ENCODE measurements around the gene IL3. TPM values are rescaled to one million over a fixed set of nuclear protein-coding genes. Genes with fewer than 3 reads are reported as not detected.

Gene IL3, protein sequence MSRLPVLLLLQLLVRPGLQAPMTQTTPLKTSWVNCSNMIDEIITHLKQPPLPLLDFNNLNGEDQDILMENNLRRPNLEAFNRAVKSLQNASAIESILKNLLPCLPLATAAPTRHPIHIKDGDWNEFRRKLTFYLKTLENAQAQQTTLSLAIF
- polyA plus RNA-seq, result not detected

DNA sequence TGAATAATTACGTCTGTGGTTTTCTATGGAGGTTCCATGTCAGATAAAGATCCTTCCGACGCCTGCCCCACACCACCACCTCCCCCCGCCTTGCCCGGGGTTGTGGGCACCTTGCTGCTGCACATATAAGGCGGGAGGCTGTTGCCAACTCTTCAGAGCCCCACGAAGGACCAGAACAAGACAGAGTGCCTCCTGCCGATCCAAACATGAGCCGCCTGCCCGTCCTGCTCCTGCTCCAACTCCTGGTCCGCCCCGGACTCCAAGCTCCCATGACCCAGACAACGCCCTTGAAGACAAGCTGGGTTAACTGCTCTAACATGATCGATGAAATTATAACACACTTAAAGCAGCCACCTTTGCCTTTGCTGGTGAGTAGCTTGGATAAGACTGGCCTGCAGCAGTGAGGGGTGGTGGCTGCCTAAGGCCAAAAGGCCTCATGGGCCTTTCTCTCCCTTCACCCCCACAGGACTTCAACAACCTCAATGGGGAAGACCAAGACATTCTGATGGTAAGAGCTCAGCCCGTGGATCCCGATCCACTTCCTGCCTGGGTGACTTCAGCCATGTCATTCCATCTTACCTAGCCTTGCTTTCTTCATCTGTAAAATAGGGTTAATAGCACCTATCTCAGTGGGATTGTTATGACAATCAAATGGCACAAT is at the start of gene IL3:
Gene IL3, plus strand, starts transcription at position 155 of the 661 bp plus-strand sequence. Its CDS starts 52 bp downstream, at position 207.
- Mint-ChIP-seq H3K4me3 (peak within 1 kb of the TSS in 1 of 4 donors; percentile 35), H3K27me3 (peaks cover 6% of the 10 kb centered on the region), H3K9me3 (no peaks in the 10 kb centered on the region), H3K36me3 (no peaks in the 10 kb centered on the region), H3K4me1 (peaks cover 2 to 18% (median 2%) of the 10 kb centered on the region in 3 donors), H3K27ac (no peak within 1 kb of the TSS)

- H3K27ac Mint-ChIP-seq, result peak overlapping the region in 1 of 3 donors; percentile 88
- no peaks in the 10 kb centered on the region for H3K9me3 Mint-ChIP-seq
- peaks cover 0 to 9% (median 4%) of the 10 kb centered on the region in 3 donors for H3K4me1 Mint-ChIP-seq
- no peaks in the 10 kb centered on the region for H3K36me3 Mint-ChIP-seq
- peak overlapping the region; percentile 24 to 88 (median 77) for H3K4me3 Mint-ChIP-seq
- peaks cover 45% of the 10 kb centered on the region for H3K27me3 Mint-ChIP-seq
These were observed 49.4 kb upstream of the IL3 start for GRCh38 chr5:132010989-132011621.

DNA sequence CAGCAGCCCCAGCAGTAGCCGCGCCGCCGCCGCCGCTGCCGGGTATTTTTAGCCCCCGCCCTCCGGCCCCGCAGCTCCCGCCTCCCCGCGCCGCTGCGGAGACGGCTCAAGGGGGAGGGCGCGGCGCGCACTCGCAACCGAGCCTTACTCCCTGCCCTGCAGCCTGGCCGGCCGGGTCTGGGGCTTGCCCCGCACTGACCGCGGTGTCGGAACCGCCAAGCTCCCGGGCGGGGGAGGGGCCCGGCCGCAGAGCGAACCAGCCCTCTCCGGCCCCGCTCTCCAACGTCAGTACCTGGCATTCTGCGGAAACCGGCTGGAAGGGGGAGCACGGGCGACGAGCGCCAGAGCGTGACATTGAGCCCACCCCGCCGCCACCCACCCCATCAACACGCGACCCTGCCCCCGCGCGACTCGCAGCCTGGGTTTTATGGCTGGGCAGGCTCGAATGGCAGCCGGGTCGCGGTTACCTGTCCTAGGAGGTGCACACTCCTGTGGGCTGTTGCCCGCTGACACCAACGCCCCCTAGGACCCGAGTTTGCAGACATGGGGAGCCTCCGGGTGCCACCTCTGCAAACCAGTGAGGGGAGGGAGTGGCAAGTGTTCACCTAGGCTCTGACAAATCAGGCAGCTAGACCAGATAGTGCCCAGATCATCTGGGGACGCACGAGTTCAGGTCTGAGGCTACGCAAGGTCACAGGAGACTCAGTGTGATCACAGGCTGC is 48.7 kb upstream of the IL3 start, which contains the start of gene ACSL6:
Gene ACSL6, minus strand, starts transcription at position 37 of the 722 bp plus-strand sequence. CDS start 105 bp downstream, outside the sequence.
- H3K36me3 Mint-ChIP-seq, result no peaks in the 10 kb centered on the region
- peak within 1 kb of the TSS in 1 of 3 donors; percentile 88 for H3K27ac Mint-ChIP-seq
- peaks cover 51% of the 10 kb centered on the region for H3K27me3 Mint-ChIP-seq
- peaks cover 4 to 9% (median 5%) of the 10 kb centered on the region in 3 donors for H3K4me1 Mint-ChIP-seq
- no peaks in the 10 kb centered on the region for H3K9me3 Mint-ChIP-seq
- peak within 1 kb of the TSS; percentile 60 to 88 (median 81) for H3K4me3 Mint-ChIP-seq

DNA sequence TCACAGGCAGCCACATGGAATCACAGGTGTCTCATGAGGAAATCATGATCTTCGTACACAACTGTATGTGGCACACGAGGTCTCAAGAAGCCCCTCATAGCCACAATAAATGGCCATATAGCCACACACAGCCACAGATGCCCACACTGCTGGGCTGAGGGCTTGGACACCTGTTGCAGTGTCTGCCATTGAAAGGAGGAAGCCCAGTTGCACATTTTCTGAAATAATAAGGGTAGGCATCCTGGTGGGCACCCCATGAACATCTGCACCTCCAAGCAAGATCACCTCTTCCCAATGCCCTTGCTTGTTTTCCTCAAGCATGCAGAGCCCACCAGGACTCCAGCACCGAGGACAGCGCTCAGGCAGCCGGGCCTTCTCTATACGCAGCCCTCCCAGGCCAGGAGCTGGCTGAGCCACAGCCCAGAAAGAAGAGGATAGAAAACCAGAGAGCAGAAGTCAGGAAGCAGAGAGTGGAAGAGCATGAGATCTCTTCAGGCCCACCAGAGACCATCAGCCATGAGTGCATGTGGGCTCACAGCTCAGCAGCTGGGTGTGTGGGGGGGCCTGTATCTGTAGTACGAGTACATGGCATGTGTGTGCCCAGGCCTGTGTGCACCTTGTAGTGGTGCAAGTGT is 48.0 kb upstream of the IL3 start:
- Mint-ChIP-seq H3K27me3 (peaks cover 57% of the 10 kb centered on the region), H3K27ac (no peak overlapping the region), H3K4me3 (peak overlapping the region; percentile 60 to 88 (median 76)), H3K36me3 (no peaks in the 10 kb centered on the region), H3K9me3 (no peaks in the 10 kb centered on the region), H3K4me1 (peaks cover 4 to 9% (median 6%) of the 10 kb centered on the region in 3 donors)

DNA sequence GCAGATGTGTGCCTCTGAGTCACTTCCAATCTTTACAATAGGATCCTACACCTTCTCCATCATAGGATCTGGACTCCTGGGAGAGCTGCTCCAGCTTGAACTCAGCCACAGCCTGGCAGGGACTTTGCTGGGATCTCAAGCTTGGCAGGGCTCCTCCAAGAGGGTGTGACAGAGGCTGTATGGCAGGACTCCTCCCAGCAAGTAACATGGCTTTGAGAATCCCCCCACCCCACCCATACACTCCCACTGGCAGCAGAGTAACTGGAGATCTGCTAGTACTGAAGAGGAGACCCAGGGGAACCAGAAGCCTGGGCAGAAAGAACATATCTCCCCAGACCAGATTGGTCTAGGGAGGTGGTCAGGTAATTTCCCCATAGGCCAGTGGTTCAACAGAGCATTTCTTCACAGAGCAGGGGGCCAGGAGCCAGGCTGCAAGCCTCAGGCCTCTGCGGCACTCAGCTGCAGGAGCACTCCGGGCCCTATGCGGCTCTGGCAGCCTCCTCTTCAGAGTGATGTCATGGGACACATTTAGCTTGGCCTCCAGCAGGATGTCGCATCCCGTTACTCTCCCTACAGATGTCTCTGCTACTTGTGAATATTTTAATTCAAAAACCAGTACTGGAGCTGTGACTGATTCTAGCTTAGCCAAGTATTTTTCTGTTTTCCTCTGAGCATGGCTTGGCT is 47.3 kb upstream of the IL3 start:
- peak overlapping the region in 2 of 4 donors; percentile 46 to 60 for H3K4me3 Mint-ChIP-seq
- no peak overlapping the region for H3K27ac Mint-ChIP-seq
- H3K4me1 Mint-ChIP-seq, result peaks cover 6 to 11% (median 10%) of the 10 kb centered on the region in 3 donors
- peaks cover 58% of the 10 kb centered on the region for H3K27me3 Mint-ChIP-seq
- no peaks in the 10 kb centered on the region for H3K36me3 Mint-ChIP-seq
- no peaks in the 10 kb centered on the region for H3K9me3 Mint-ChIP-seq

DNA sequence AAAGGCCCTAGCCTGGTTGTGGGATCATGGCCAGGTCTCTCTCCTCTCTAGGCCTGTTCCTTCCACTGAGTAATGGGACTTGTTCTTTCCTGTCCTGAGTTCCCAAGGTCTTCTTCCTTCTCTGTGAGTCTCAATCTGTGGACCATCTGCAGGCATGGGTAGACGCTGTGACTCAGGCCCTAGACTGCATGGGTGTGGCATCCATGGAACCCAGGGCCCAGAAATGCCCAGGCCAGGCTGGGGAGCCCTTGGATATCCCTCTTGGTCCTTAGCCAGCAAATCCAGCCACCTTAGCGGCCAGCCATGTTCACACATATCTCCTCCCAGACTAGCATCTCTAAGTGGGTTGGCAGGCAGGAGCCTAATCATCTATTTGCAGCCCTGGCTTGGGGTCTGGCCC is 46.7 kb upstream of the IL3 start:
- peaks cover 6 to 11% (median 10%) of the 10 kb centered on the region in 3 donors for H3K4me1 Mint-ChIP-seq
- no peaks in the 10 kb centered on the region for H3K36me3 Mint-ChIP-seq
- H3K9me3 Mint-ChIP-seq, result no peaks in the 10 kb centered on the region
- H3K27me3 Mint-ChIP-seq, result peaks cover 52% of the 10 kb centered on the region
- H3K4me3 Mint-ChIP-seq, result peak overlapping the region in 2 of 4 donors; percentile 33 to 41
- H3K27ac Mint-ChIP-seq, result no peak overlapping the region

- peaks cover 14 to 22% (median 15%) of the 10 kb centered on the region in 3 donors for H3K4me1 Mint-ChIP-seq
- no peaks in the 10 kb centered on the region for H3K36me3 Mint-ChIP-seq
- peak overlapping the region in 1 of 4 donors; percentile 46 for H3K4me3 Mint-ChIP-seq
- no peak overlapping the region for H3K27ac Mint-ChIP-seq
- H3K27me3 Mint-ChIP-seq, result peaks cover 42% of the 10 kb centered on the region
- peaks cover 0 to 2% (median 0%) of the 10 kb centered on the region in 3 donors for H3K9me3 Mint-ChIP-seq
These were observed 43.7 kb upstream of the IL3 start for GRCh38 chr5:132016721-132017250.

DNA sequence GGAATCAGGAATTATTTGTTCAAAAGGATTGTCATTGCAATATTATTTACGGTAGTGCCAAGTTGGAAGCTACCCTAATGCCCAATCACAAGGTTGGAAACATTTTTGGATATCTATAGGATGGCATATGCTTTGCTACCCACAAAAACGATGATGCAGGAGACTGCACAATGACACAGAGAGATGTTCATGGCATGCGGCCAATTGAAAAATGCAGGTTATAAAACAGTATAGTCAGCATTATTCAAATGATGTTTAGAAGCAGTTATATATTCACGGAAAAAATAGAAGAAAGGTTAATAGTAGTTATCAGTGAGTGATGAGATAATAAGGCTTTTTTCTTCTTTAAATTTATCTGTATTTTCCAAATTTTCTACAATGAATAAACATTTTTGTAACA is 43.1 kb upstream of the IL3 start:
- peaks cover 37% of the 10 kb centered on the region for H3K27me3 Mint-ChIP-seq
- H3K27ac Mint-ChIP-seq, result no peak overlapping the region
- H3K4me3 Mint-ChIP-seq, result no peak overlapping the region
- H3K36me3 Mint-ChIP-seq, result no peaks in the 10 kb centered on the region
- peaks cover 14 to 22% (median 15%) of the 10 kb centered on the region in 3 donors for H3K4me1 Mint-ChIP-seq
- H3K9me3 Mint-ChIP-seq, result peaks cover 0 to 2% (median 0%) of the 10 kb centered on the region in 3 donors

GRCh38 chr5:132017738-132018625 is 42.5 kb upstream of the IL3 start:
- Mint-ChIP-seq H3K4me1 (peaks cover 14 to 22% (median 15%) of the 10 kb centered on the region in 3 donors), H3K4me3 (peak overlapping the region in 1 of 4 donors; percentile 24), H3K27me3 (peaks cover 33% of the 10 kb centered on the region), H3K27ac (no peak overlapping the region), H3K36me3 (no peaks in the 10 kb centered on the region), H3K9me3 (peaks cover 0 to 2% (median 0%) of the 10 kb centered on the region in 3 donors)

DNA sequence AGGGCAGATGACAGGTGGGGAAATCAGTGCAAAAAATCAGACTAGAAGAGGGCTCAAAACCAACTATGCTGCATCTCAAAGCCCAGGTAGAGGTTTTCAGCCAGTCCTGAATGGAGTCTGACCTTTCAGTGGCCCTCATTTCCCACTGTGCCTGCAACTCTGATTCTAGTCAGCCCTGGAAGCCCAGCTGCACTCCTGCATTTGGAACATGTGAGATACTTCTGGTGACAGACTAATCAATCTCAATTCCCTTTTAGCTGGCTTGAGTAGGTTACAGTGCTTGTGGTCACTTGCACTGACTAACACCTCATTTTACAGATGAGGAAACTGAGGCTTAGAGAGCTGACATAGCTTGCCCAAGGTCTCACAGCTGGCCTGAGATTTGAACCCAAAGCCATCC is 41.1 kb upstream of the IL3 start:
- Mint-ChIP-seq H3K4me3 (no peak overlapping the region), H3K27me3 (peaks cover 30% of the 10 kb centered on the region), H3K9me3 (peaks cover 0 to 2% (median 0%) of the 10 kb centered on the region in 3 donors), H3K36me3 (no peaks in the 10 kb centered on the region), H3K4me1 (peaks cover 15 to 22% (median 16%) of the 10 kb centered on the region in 3 donors), H3K27ac (no peak overlapping the region)

DNA sequence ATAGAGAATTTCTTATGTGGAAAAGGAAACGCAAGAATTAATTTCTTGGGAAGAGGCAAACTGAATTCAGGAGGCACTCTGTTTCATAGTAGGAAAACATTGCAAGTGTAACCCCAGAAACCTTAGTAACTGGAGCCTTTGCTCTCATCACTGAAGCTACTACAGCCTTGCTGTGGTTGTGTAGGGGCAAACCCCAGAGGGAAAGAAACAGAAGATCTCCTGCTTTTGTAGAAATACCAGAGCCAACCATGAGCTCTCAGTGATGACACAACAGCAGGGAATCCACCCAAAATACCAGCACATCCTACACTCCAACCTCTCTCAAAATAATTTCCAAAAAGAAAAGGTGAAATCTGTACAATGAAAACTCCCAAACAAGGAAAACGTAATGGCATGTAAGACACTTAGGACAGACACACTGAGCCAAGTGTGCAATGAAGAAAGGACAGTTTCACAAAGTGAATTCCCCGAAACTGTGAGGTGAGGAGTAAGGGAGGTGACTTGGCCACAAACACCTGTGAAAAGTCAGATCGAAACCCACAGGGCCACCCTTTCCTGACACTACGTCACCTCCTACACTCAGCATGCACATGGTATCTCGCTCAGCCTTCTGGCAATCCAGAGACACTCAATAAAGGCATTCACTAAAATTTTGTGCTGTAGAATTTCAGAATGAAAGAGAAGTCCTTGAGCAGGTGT is 40.4 kb upstream of the IL3 start:
- peaks cover 15 to 22% (median 16%) of the 10 kb centered on the region in 3 donors for H3K4me1 Mint-ChIP-seq
- no peak overlapping the region for H3K27ac Mint-ChIP-seq
- peak overlapping the region in 1 of 4 donors; percentile 20 for H3K4me3 Mint-ChIP-seq
- peaks cover 26% of the 10 kb centered on the region for H3K27me3 Mint-ChIP-seq
- H3K9me3 Mint-ChIP-seq, result peaks cover 0 to 2% (median 0%) of the 10 kb centered on the region in 3 donors
- H3K36me3 Mint-ChIP-seq, result no peaks in the 10 kb centered on the region

DNA sequence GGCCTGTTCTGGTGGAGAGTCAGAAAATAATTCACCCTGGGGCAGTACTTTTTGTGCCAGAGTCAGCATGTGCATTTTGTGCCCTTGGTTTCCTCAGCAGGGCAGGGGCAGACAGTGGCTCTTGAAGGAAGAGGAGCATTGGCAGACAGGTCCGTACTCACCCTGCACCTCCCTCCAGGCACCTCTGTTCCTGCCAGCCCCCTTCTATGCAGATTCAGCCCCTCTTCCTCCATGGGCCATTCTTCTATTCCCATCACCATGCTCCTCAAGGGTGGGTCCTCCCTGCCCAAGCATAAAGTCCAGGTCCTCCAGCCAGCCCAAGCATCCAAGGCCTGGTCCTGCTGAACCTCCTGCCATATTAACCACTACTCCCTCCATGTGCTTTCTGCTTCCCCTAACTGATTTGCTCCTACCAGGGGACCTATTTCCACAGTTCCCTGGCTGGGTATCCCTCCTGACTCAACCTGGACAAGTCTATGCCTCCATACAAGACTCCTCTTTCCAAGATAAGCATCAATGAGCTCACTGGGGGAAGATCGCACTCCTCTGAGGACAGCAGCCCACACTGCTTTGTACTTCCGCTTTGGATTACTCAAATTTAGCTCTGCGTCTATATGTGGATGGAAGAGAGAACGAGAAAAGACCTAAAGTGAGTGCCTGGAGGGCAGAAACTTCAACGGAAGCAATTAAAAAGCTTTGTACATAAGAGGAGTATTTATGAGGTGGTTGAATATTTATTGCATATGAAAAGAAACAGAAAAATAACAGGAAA is 39.7 kb upstream of the IL3 start:
- Mint-ChIP-seq H3K36me3 (no peaks in the 10 kb centered on the region), H3K9me3 (peaks cover 0 to 2% (median 0%) of the 10 kb centered on the region in 3 donors), H3K27ac (peak overlapping the region in 1 of 3 donors; percentile 71), H3K27me3 (peaks cover 23% of the 10 kb centered on the region), H3K4me3 (no peak overlapping the region), H3K4me1 (peaks cover 15 to 22% (median 16%) of the 10 kb centered on the region in 3 donors)

Data from IgD-negative memory B cell (primary cell).